Measurements from ENCODE around the gene KLHL28.

The KLHL28 gene

DNA sequence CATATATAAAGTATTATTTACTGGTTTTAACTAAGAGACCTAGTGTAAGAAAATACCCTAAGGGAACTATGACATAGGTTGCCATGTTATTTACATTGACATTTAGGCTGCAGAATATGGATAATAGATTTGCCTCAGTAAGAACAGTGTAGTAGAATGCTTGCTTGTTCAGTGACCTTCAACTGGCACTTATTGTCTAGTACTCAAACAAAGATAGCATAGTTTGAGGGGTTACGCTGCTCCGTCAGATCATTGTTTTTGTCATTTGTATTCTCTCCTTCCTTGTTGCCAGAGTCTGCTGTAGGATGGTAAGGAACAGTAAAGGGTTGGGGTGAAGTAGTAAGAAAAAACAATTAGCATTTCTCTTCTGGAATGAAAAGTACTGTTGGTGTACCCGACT is 33.4 kb upstream of the KLHL28 start:
- no peak overlapping the region for H3K9ac ChIP-seq (ENCODE audit: low read length)
- H3K27ac ChIP-seq (ENCODE audit: low read depth, low read length), result no peak overlapping the region
- no peak overlapping the region for H3K4me2 ChIP-seq (ENCODE audit: low read depth, low read length, poor library complexity, severe bottlenecking)
- H4K20me1 ChIP-seq (ENCODE audit: low read depth, low read length), result no peaks in the 10 kb centered on the region
- H2AFZ ChIP-seq (ENCODE audit: low read depth, low read length, severe bottlenecking), result no peak overlapping the region
- H3K4me3 ChIP-seq (ENCODE audit: insufficient read depth, low read length, poor library complexity, severe bottlenecking), result no peak overlapping the region
- no peaks in the 10 kb centered on the region for H3F3A ChIP-seq (ENCODE audit: insufficient read depth)
- H3K27me3 ChIP-seq (ENCODE audit: low read length), result no peaks in the 10 kb centered on the region
- H3K9me3 ChIP-seq (ENCODE audit: insufficient read depth, low read length), result no peaks in the 10 kb centered on the region
- peaks cover 9% of the 10 kb centered on the region for H3K36me3 ChIP-seq (ENCODE audit: low read length)
- TF ChIP-seq, protein P1, sequence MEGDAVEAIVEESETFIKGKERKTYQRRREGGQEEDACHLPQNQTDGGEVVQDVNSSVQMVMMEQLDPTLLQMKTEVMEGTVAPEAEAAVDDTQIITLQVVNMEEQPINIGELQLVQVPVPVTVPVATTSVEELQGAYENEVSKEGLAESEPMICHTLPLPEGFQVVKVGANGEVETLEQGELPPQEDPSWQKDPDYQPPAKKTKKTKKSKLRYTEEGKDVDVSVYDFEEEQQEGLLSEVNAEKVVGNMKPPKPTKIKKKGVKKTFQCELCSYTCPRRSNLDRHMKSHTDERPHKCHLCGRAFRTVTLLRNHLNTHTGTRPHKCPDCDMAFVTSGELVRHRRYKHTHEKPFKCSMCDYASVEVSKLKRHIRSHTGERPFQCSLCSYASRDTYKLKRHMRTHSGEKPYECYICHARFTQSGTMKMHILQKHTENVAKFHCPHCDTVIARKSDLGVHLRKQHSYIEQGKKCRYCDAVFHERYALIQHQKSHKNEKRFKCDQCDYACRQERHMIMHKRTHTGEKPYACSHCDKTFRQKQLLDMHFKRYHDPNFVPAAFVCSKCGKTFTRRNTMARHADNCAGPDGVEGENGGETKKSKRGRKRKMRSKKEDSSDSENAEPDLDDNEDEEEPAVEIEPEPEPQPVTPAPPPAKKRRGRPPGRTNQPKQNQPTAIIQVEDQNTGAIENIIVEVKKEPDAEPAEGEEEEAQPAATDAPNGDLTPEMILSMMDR (IDR thresholded peaks at IDR 0.05; ENCODE audit: insufficient read depth, low read length, poor library complexity, severe bottlenecking), result no peak
- TF ChIP-seq EZH2phosphoT487 (conservative IDR thresholded peaks at IDR 0.05; ENCODE audit: low read length), result no peak
- H3K9me2 ChIP-seq (replicated peaks; ENCODE audit: insufficient read depth, low read length), result no peaks in the 10 kb centered on the region
- H3K79me2 ChIP-seq (ENCODE audit: insufficient read depth, low read length), result peaks cover 28% of the 10 kb centered on the region

- Histone ChIP-seq H3K36me3 (ENCODE audit: low read length) (peaks cover 11% of the 10 kb centered on the region; the same call in 1 of the 2 replicates), H4K20me1 (ENCODE audit: low read depth, low read length) (no peaks in the 10 kb centered on the region), H3K27me3 (ENCODE audit: low read length) (no peaks in the 10 kb centered on the region), H3K9me3 (ENCODE audit: insufficient read depth, low read length) (peaks cover 9% of the 10 kb centered on the region), H3K9me2 (replicated peaks; ENCODE audit: insufficient read depth, low read length) (no peaks in the 10 kb centered on the region), H3K4me3 (ENCODE audit: insufficient read depth, low read length, poor library complexity, severe bottlenecking) (no peak overlapping the region), H2AFZ (ENCODE audit: low read depth, low read length, severe bottlenecking) (no peak overlapping the region), H3F3A (ENCODE audit: insufficient read depth) (no peaks in the 10 kb centered on the region), H3K27ac (ENCODE audit: low read depth, low read length) (no peak overlapping the region), H3K9ac (ENCODE audit: low read length) (no peak overlapping the region), H3K79me2 (ENCODE audit: insufficient read depth, low read length) (peaks cover 44% of the 10 kb centered on the region), H3K4me2 (ENCODE audit: low read depth, low read length, poor library complexity, severe bottlenecking) (no peak overlapping the region)
- TF ChIP-seq, protein P1 (IDR thresholded peaks at IDR 0.05; ENCODE audit: insufficient read depth, low read length, poor library complexity, severe bottlenecking), result no peak
- no peak for TF ChIP-seq EZH2phosphoT487 (conservative IDR thresholded peaks at IDR 0.05; ENCODE audit: low read length)
Measured at GRCh38 chr14:44990533-44990932, 28.8 kb upstream of the KLHL28 start.

GRCh38 chr14:44989497-44990440 is 28.0 kb upstream of the KLHL28 start:
- H3K4me3 ChIP-seq (ENCODE audit: insufficient read depth, low read length, poor library complexity, severe bottlenecking), result no peak overlapping the region
- no peak overlapping the region for H3K27ac ChIP-seq (ENCODE audit: low read depth, low read length)
- TF ChIP-seq, protein P1 (IDR thresholded peaks at IDR 0.05; ENCODE audit: insufficient read depth, low read length, poor library complexity, severe bottlenecking), result no peak
- no peak for TF ChIP-seq EZH2phosphoT487 (conservative IDR thresholded peaks at IDR 0.05; ENCODE audit: low read length)
- H2AFZ ChIP-seq (ENCODE audit: low read depth, low read length, severe bottlenecking), result no peak overlapping the region
- H3K4me2 ChIP-seq (ENCODE audit: low read depth, low read length, poor library complexity, severe bottlenecking), result no peak overlapping the region
- peaks cover 46% of the 10 kb centered on the region for H3K79me2 ChIP-seq (ENCODE audit: insufficient read depth, low read length)
- peaks cover 9% of the 10 kb centered on the region for H3K9me3 ChIP-seq (ENCODE audit: insufficient read depth, low read length)
- H3K9ac ChIP-seq (ENCODE audit: low read length), result no peak overlapping the region
- no peaks in the 10 kb centered on the region for H3F3A ChIP-seq (ENCODE audit: insufficient read depth)
- no peaks in the 10 kb centered on the region for H3K9me2 ChIP-seq (replicated peaks; ENCODE audit: insufficient read depth, low read length)
- H3K27me3 ChIP-seq (ENCODE audit: low read length), result no peaks in the 10 kb centered on the region
- no peaks in the 10 kb centered on the region for H4K20me1 ChIP-seq (ENCODE audit: low read depth, low read length)
- H3K36me3 ChIP-seq (ENCODE audit: low read length), result peaks cover 10% of the 10 kb centered on the region; the same call in 1 of the 2 replicates
